Measurements from ENCODE around the gene GNG12. TPM values are rescaled to one million over a fixed set of nuclear protein-coding genes. Genes with fewer than 3 reads are reported as not detected.

The GNG12 gene
- total and polyA plus RNA-seq, 8 donors = 21.7 to 189 (median 59.6) TPM

- WGBS, 5 donors = 76 to 80% (median 77%) methylated on average over 6 of the region's 6 CpGs
- no peak for DNase-seq
- Histone ChIP-seq H3K36me3 (peaks cover 0 to 18% (median 4%) of the 10 kb centered on the region in 4 donors), H3K9me3 (no peaks in the 10 kb centered on the region), H3K27ac (no peak overlapping the region), H3K27me3 (no peaks in the 10 kb centered on the region), H3K4me1 (peaks cover 6 to 52% (median 26%) of the 10 kb centered on the region in 4 donors), H3K4me3 (no peak overlapping the region)
- TF ChIP-seq POLR2AphosphoS5 (IDR thresholded peaks at IDR 0.05) (no peak), EP300 (IDR thresholded peaks at IDR 0.05) (no peak), POLR2A (IDR thresholded peaks at IDR 0.05) (no peak)
- intact Hi-C loops (cut with DNase I; ENCODE audit: low total_unique reads) = loop anchor here (10.0 kb wide), 1 partner anchor 235 kb away; no protein-coding TSS in a partner anchor
These were observed 63.5 kb downstream of the GNG12 start for GRCh38 chr1:67769633-67770256.

- Histone ChIP-seq H3K36me3 (peaks cover 0 to 8% (median 3%) of the 10 kb centered on the region in 4 donors), H3K9me3 (no peaks in the 10 kb centered on the region), H3K4me3 (no peak overlapping the region), H3K27me3 (no peaks in the 10 kb centered on the region), H3K27ac (no peak overlapping the region), H3K4me1 (peaks cover 6 to 61% (median 32%) of the 10 kb centered on the region in 4 donors)
- intact Hi-C loops (cut with DNase I; ENCODE audit: low total_unique reads) = loop anchor here (10.0 kb wide), 1 partner anchor 234 kb away; no protein-coding TSS in a partner anchor
- 76 to 97% (median 92%) methylated on average over 1 of the region's 1 CpG for WGBS, 5 donors
- DNase-seq = no peak
- TF ChIP-seq, protein P1, sequence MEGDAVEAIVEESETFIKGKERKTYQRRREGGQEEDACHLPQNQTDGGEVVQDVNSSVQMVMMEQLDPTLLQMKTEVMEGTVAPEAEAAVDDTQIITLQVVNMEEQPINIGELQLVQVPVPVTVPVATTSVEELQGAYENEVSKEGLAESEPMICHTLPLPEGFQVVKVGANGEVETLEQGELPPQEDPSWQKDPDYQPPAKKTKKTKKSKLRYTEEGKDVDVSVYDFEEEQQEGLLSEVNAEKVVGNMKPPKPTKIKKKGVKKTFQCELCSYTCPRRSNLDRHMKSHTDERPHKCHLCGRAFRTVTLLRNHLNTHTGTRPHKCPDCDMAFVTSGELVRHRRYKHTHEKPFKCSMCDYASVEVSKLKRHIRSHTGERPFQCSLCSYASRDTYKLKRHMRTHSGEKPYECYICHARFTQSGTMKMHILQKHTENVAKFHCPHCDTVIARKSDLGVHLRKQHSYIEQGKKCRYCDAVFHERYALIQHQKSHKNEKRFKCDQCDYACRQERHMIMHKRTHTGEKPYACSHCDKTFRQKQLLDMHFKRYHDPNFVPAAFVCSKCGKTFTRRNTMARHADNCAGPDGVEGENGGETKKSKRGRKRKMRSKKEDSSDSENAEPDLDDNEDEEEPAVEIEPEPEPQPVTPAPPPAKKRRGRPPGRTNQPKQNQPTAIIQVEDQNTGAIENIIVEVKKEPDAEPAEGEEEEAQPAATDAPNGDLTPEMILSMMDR (IDR thresholded peaks at IDR 0.05) = no peak
- no peak for TF ChIP-seq POLR2AphosphoS5 (IDR thresholded peaks at IDR 0.05)
These were observed 64.8 kb downstream of the GNG12 start for GRCh38 chr1:67768480-67768879.

- H3K27me3 ChIP-seq = no peaks in the 10 kb centered on the region
- WGBS, 5 donors = 69 to 82% (median 81%) methylated on average over 5 to 6 of the region's 6 CpGs
- intact Hi-C loops (cut with DNase I; ENCODE audit: low total_unique reads) = loop anchor here (10.0 kb wide), 1 partner anchor 232 kb away; no protein-coding TSS in a partner anchor
These were observed 66.0 kb downstream of the GNG12 start for GRCh38 chr1:67767103-67767782.

DNA sequence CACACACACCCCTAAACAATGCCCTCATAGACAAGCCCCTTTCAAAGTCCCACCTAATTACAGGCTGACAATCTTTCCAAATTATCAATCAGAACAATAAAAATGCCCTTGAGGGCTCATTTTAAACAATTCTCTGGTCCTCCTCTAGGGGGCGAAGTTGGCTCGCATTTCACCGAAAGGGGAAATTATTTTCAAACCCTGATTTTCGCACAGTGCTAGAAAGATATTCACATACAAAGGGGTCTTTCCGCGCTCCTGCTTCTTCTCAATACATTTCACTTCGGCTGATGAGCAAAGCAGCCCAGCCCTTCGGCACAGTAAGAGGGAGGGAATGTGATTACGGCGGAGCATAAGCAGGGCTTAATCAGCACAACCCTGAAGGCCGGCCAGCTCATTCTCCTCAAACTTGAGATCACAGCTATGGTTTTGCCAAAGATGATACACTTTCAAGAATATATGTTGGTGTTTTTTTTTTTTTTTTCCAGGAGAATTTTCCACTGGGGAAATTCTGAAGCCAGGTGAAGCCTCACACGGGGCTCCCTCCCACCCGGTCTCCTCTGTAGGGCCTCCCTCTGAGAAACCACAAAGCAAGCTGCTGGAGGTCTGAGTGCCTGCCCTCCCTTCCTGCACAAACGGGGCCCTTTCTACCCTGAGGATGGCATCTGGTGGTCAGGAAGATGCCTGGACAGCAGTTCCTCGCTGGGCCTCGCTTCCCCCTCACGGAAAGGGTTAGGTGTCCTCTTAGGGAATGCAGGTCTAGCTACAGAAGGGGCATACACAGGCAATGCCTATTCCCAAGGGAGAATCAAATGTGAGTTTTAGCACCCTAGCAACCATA lies 66.9 kb downstream of the GNG12 start:
- Histone ChIP-seq H3K4me3 (peak overlapping the region in 3 of 4 donors; percentile 14 to 35 (median 23)), H3K9me3 (no peaks in the 10 kb centered on the region), H3K27ac (peak overlapping the region in 4 of 5 donors; percentile 0 to 69 (median 50)), H3K4me1 (peaks cover under 1 to 54% (median 27%) of the 10 kb centered on the region in 4 donors), H3K27me3 (no peaks in the 10 kb centered on the region), H3K36me3 (no peaks in the 10 kb centered on the region)
- TF ChIP-seq, protein P1 (IDR thresholded peaks at IDR 0.05) = peak in 5 of 7 experiments; percentile 58 to 86 (median 69)
- TF ChIP-seq POLR2AphosphoS5 (IDR thresholded peaks at IDR 0.05) (peak in 1 of 3 donors; percentile 59), EP300 (IDR thresholded peaks at IDR 0.05) (no peak), POLR2A (IDR thresholded peaks at IDR 0.05) (no peak)
- intact Hi-C loops (cut with DNase I; ENCODE audit: low total_unique reads) = loop anchor here (10.0 kb wide), 1 partner anchor 232 kb away; no protein-coding TSS in a partner anchor
- peak; percentile 34 to 90 for DNase-seq
- 10 to 29% (median 24%) methylated on average over 13 to 17 of the region's 17 CpGs for WGBS, 5 donors

More at GRCh38 chr1:67767103-67767782, 66.0 kb downstream of the GNG12 start:
- DNase-seq = no peak
- Histone ChIP-seq H3K36me3 (no peaks in the 10 kb centered on the region), H3K9me3 (no peaks in the 10 kb centered on the region), H3K4me1 (peaks cover 6 to 61% (median 32%) of the 10 kb centered on the region in 4 donors), H3K27ac (peak overlapping the region in 2 of 5 donors; percentile 59 to 69), H3K4me3 (no peak overlapping the region)
- TF ChIP-seq, protein P1 (IDR thresholded peaks at IDR 0.05) = no peak
- TF ChIP-seq POLR2A (IDR thresholded peaks at IDR 0.05) = no peak
- TF ChIP-seq EP300 (IDR thresholded peaks at IDR 0.05) = no peak
- no peak for TF ChIP-seq POLR2AphosphoS5 (IDR thresholded peaks at IDR 0.05)

Data from stomach (tissue), 9 donors.